Esophagus mucosa (tissue), 1 donor: ENCODE measurements around the gene FGFRL1. TPM values are rescaled to one million over a fixed set of nuclear protein-coding genes. Genes with fewer than 3 reads are reported as not detected.
"Not testable (repeated sequence)": the region's sequence is repeated elsewhere in the genome, so short reads cannot be mapped to it uniquely, and the experiment has no call there.

Source experiments
- ATAC-seq: fragments of 200-7000 bp; cut with Tn5 transposase; one replicate; pipeline ENCODE4 v1.9.1; 2020
- total RNA-seq: library from RNA; stranded (reverse); gene quantifications from one replicate; pipeline ENCODE4 v1.2.4, GENCODE V29; 2023
- donor health status: DM: yes; HTN: yes; CAD: no.

Gene FGFRL1
- total RNA-seq, 1 donor from 2014 or later = 2.2 TPM

- ATAC-seq = not testable (repeated sequence)
Observed at GRCh38 chr4:1054696-1055242, 43.3 kb downstream of the FGFRL1 start.

- not testable (repeated sequence) for ATAC-seq
Observed at GRCh38 chr4:1055243-1055701, 43.8 kb downstream of the FGFRL1 start.

GRCh38 chr4:1055721-1056590, 44.5 kb downstream of the FGFRL1 start:
- peak; percentile 70 for ATAC-seq

GRCh38 chr4:1056671-1057402, 45.4 kb downstream of the FGFRL1 start:
- no peak for ATAC-seq

GRCh38 chr4:1057403-1057745, 45.9 kb downstream of the FGFRL1 start:
- ATAC-seq = no peak

- ATAC-seq = peak; percentile 30
Observed at GRCh38 chr4:1058198-1058996, 47.0 kb downstream of the FGFRL1 start.

GRCh38 chr4:1058997-1059665, 47.7 kb downstream of the FGFRL1 start:
- ATAC-seq = no peak

GRCh38 chr4:1060121-1060520, 48.7 kb downstream of the FGFRL1 start:
- no peak for ATAC-seq

- no peak for ATAC-seq
Observed at GRCh38 chr4:1060621-1061020, 49.2 kb downstream of the FGFRL1 start.

GRCh38 chr4:1061056-1061700, 49.8 kb downstream of the FGFRL1 start:
- ATAC-seq = no peak

GRCh38 chr4:1061760-1062159, 50.3 kb downstream of the FGFRL1 start:
- ATAC-seq = no peak

GRCh38 chr4:1062419-1062818, 51.0 kb downstream of the FGFRL1 start:
- no peak for ATAC-seq

GRCh38 chr4:1065732-1066131, 54.3 kb downstream of the FGFRL1 start:
- ATAC-seq = no peak

- no peak for ATAC-seq
Observed at GRCh38 chr4:1069394-1069793, 58.0 kb downstream of the FGFRL1 start.

- ATAC-seq = peak; percentile 53
Observed at GRCh38 chr4:1072830-1073446, 61.5 kb downstream of the FGFRL1 start.

GRCh38 chr4:1074077-1074476, 62.7 kb downstream of the FGFRL1 start:
- no peak for ATAC-seq

- ATAC-seq = no peak
Observed at GRCh38 chr4:1075225-1075624, 63.8 kb downstream of the FGFRL1 start.

GRCh38 chr4:1075809-1076699, 64.6 kb downstream of the FGFRL1 start:
- peak; percentile 55 for ATAC-seq
